ENCODE measurements around the gene MBD2.

GRCh38 chr18:54261894-54262293, 37.4 kb upstream of the MBD2 start:
- no peak for TF ChIP-seq CTCF (conservative IDR thresholded peaks at IDR 0.05; ENCODE audit: low read depth, low read length)
- no peak for TF ChIP-seq EZH2 (IDR thresholded peaks at IDR 0.05; ENCODE audit: low read length, unreplicated experiment)
- TF ChIP-seq EZH2phosphoT487 (IDR thresholded peaks at IDR 0.05; ENCODE audit: borderline replicate concordance, low read length), result no peak
